IMR-90 (cell line): ENCODE results near the gene MEIS1. TPM values are rescaled to one million over a fixed set of nuclear protein-coding genes. Genes with fewer than 3 reads are reported as not detected.
A peak's percentile ranks its signal among the peaks of the same experiment; 100 is the strongest.

Source experiments
- ATAC-seq: fragments of 200-7000 bp; cut with Tn5 transposase; 2 replicates; pipeline ENCODE4 v1.9.1; 2020; ENCODE audit warnings: low read depth, mild to moderate bottlenecking, moderate library complexity
- BruUV-seq: library from RNA; stranded (reverse); fragments of 400-500 nt; replicated peaks from 2 replicates; lab custom pipeline; 2021; lab: Mats Ljungman, UMichigan
- CTCF ChIA-PET: fragments of 300-600 bp; formaldehyde crosslinking; extraction: SDS; loops from one replicate; lab custom pipeline; 2021; ENCODE audit warnings: antibody characterized with exemption; lab: Yijun Ruan, JAX
- POLR2A ChIA-PET: fragments of 300-600 bp; sonication (Branson Sonifier 250); formaldehyde crosslinking; loops from one replicate; lab custom pipeline; 2022; ENCODE audit warnings: antibody characterized with exemption; ENCODE audit not compliant: unreplicated experiment; lab: Charles Lee
- DNase-seq: peaks from one replicate; pipeline ENCODE4 v3.0.0; 2013
- H2AFZ ChIP-seq: replicated peaks from 2 replicates; pipeline ENCODE3; 2013; ENCODE audit warnings: low read length, mild to moderate bottlenecking; ENCODE audit not compliant: poor library complexity
- H2AK5ac ChIP-seq: 2 replicates; pipeline ENCODE4 v1.6.1; 2013; ENCODE audit warnings: low read depth, low read length, inconsistent platforms
- H2AK9ac ChIP-seq: replicated peaks from 2 replicates; pipeline ENCODE3; 2013; ENCODE audit warnings: mild to moderate bottlenecking, low read depth, low read length, moderate library complexity; ENCODE audit not compliant: poor library complexity
- H2BK120ac ChIP-seq: 2 replicates; pipeline ENCODE4 v1.6.1; 2013; ENCODE audit warnings: low read depth, low read length, inconsistent platforms
- H2BK15ac ChIP-seq: 3 replicates; pipeline ENCODE4 v1.6.1; 2013; ENCODE audit warnings: low read depth, low read length, inconsistent platforms
- H2BK20ac ChIP-seq: 2 replicates; pipeline ENCODE4 v1.6.1; 2013; ENCODE audit warnings: low read depth, mild to moderate bottlenecking, inconsistent platforms, low read length, moderate library complexity
- H2BK5ac ChIP-seq: 2 replicates; pipeline ENCODE4 v1.6.1; 2013; ENCODE audit warnings: mild to moderate bottlenecking, low read depth, low read length, inconsistent platforms; ENCODE audit not compliant: poor library complexity, severe bottlenecking
- H3K14ac ChIP-seq: replicated peaks from 2 replicates; pipeline ENCODE4 v1.6.1; 2013; ENCODE audit warnings: low read depth, low read length, inconsistent platforms
- H3K18ac ChIP-seq: 2 replicates; pipeline ENCODE4 v1.6.1; 2013; ENCODE audit warnings: low read depth, low read length, control low read depth
- H3K23ac ChIP-seq: 2 replicates; pipeline ENCODE4 v1.6.1; 2013; ENCODE audit warnings: low read depth, low read length, inconsistent platforms
- H3K27ac ChIP-seq: 2 replicates; pipeline ENCODE4 v1.5.1; 2013; ENCODE audit warnings: mild to moderate bottlenecking, control low read depth, low read length; ENCODE audit not compliant: insufficient read depth
- H3K27me3 ChIP-seq: 2 replicates; pipeline ENCODE4 v1.6.1; 2013; ENCODE audit warnings: low read length; ENCODE audit not compliant: control insufficient read depth, insufficient read depth
- H3K36me3 ChIP-seq: 2 replicates; pipeline ENCODE4 v1.6.1; 2013; ENCODE audit warnings: low read length, mixed read lengths; ENCODE audit not compliant: control insufficient read depth, insufficient read depth
- H3K4ac ChIP-seq: 2 replicates; pipeline ENCODE4 v1.6.1; 2013; ENCODE audit warnings: low read depth, low read length, inconsistent platforms
- H3K4me1 ChIP-seq: 2 replicates; pipeline ENCODE4 v1.6.1; 2013; ENCODE audit warnings: low read length, mixed read lengths; ENCODE audit not compliant: control insufficient read depth, insufficient read depth
- H3K4me2 ChIP-seq: 2 replicates; pipeline ENCODE4 v1.6.1; 2013; ENCODE audit warnings: low read depth, mild to moderate bottlenecking, control low read depth, low read length, moderate library complexity
- H3K4me3 ChIP-seq: 2 replicates; pipeline ENCODE4 v1.5.1; 2013; ENCODE audit warnings: low read depth, mild to moderate bottlenecking, control low read depth, low read length, moderate library complexity; ENCODE audit not compliant: insufficient read depth
- H3K56ac ChIP-seq: 2 replicates; pipeline ENCODE4 v1.6.1; 2013; ENCODE audit warnings: low read length, inconsistent platforms; ENCODE audit not compliant: insufficient read depth; ENCODE audit errors: extremely low read depth
- H3K79me1 ChIP-seq, 2 experiments: 2 replicates each; pipeline ENCODE4 v1.6.1; 2013; ENCODE audit warnings: low read length in 2 of 2, inconsistent platforms in 1 of 2, low read depth in 1 of 2
- H3K9ac ChIP-seq: 2 replicates; pipeline ENCODE4 v1.6.1; 2013; ENCODE audit warnings: low read depth, low read length, control low read depth
- H3K9me1 ChIP-seq: 2 replicates; pipeline ENCODE4 v1.6.1; 2013; ENCODE audit warnings: low read length, inconsistent platforms; ENCODE audit not compliant: insufficient read depth
- H3K9me3 ChIP-seq: 2 replicates; pipeline ENCODE4 v1.6.1; 2013; ENCODE audit warnings: low read length; ENCODE audit not compliant: control insufficient read depth, insufficient read depth
- H4K20me1 ChIP-seq: 2 replicates; pipeline ENCODE4 v1.6.1; 2013; ENCODE audit warnings: low read length, inconsistent platforms; ENCODE audit not compliant: insufficient read depth
- H4K5ac ChIP-seq: 2 replicates; pipeline ENCODE4 v1.6.1; 2013; ENCODE audit warnings: mild to moderate bottlenecking, low read depth, low read length, control low read depth
- H4K8ac ChIP-seq, 2 experiments: 2 replicates each; pipeline ENCODE4 v1.6.1; 2013; ENCODE audit warnings: low read depth in 2 of 2, low read length in 2 of 2, control low read depth in 1 of 2, inconsistent platforms in 1 of 2
- H4K91ac ChIP-seq: 2 replicates; pipeline ENCODE4 v1.6.1; 2013; ENCODE audit warnings: low read depth, low read length, inconsistent platforms; ENCODE audit not compliant: insufficient read depth
- CEBPB ChIP-seq: IDR thresholded peaks from 2 replicates; pipeline ENCODE4 v1.6.1; 2012; ENCODE audit warnings: low read depth, low read length, improper control_type of control experiment
- CHD1 ChIP-seq: IDR thresholded peaks from 2 replicates; pipeline ENCODE4 v1.6.1; 2012; ENCODE audit warnings: low read depth, low read length, improper control_type of control experiment
- MAFK ChIP-seq: IDR thresholded peaks from 2 replicates; pipeline ENCODE4 v1.6.1; 2012; ENCODE audit warnings: low read depth, low read length, improper control_type of control experiment
- RCOR1 ChIP-seq: IDR thresholded peaks from 2 replicates; pipeline ENCODE4 v1.6.1; 2012; ENCODE audit warnings: mild to moderate bottlenecking, low read length, improper control_type of control experiment; ENCODE audit not compliant: insufficient replicate concordance
- WGBS, 2 experiments: methylation state at CpG; one replicate each; pipeline versions ENCODE4 v1.1.5 to v1.1.7; 2013; ENCODE audit warnings: missing lambda C conversion rate in 2 of 2; ENCODE audit not compliant: insufficient read length in 1 of 2; ENCODE audit errors: extremely low coverage in 2 of 2; 5-methylcytosine and 5-hydroxymethylcytosine counted together
- dilution Hi-C: fragments of 300-500 bp; cut with HindIII; formaldehyde crosslinking; loops from one replicate; pipeline ENCODE4 v1.14.3; 2018; ENCODE audit warnings: low sequenced_read_pairs; ENCODE audit not compliant: unreplicated experiment
- in situ Hi-C: fragments of 300-500 bp; cut with MboI; formaldehyde crosslinking; loops from 3 replicates; pipeline ENCODE4 v1.14.3; 2019; ENCODE audit warnings: low sequenced_read_pairs, inconsistent platforms, mixed read lengths
- intact Hi-C: fragments of 100-400 bp; cut with micrococcal nuclease; formaldehyde crosslinking; loops from 2 replicates; pipeline ENCODE4 v1.10.0; 2022
- polyA plus RNA-seq, 3 experiments: library from polyadenylated mRNA; depleted of rRNA; stranded (reverse); fragments of >200 nt; gene quantifications; 2 replicates each; pipeline ENCODE4 v1.2.3, GENCODE V29; 2012; ENCODE audit warnings: low replicate concordance in 1 of 3
- total RNA-seq: library from RNA; depleted of rRNA; stranded (reverse); fragments of >200 nt; gene quantifications from 2 replicates; pipeline ENCODE4 v1.2.3, GENCODE V29; 2012
- TF ChIP-seq, protein P1 (sequence below): fragments of 150-350 bp; IDR thresholded peaks from 2 replicates; pipeline ENCODE4 v1.6.1; 2017; ENCODE audit warnings: mild to moderate bottlenecking, antibody characterized with exemption, low read length, low read depth

The MEIS1 gene
- total and polyA plus RNA-seq, 2 of the 4 experiments (the other 2 are of a cell fraction), result 54.4 to 157 TPM

DNA sequence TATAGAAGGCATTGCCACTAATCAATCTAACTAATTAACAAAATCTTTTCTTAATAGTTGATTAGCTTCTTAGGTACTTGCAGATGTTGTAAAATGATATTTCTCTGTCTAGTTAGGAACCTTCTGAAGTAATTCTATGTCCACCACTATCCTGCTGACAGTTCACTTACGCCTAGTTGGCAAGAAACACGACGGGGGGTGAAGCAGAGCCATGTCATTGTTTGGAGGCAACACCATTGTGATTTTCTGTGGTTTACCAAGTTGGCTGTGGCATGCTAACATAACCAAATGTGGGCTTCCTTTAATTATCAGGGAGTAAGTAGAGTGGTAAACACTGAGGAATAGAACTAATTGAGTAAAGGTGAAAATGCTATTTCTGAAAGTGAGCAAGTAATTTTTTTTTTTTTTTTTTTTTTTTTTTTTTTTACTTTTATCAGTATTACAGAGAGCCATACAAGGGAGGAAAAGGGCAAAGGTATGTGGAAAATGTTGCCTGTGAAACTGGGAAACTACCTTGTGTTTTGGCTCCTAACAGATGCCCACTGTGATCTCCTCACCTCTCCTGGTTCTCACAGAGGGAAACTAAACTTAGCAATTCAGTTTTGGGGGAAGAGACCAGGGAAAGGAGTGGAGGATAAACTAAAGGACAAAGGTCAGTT is 126.8 kb downstream of the MEIS1 start:
- Histone ChIP-seq H3K23ac (peak overlapping the region; percentile 90), H3K4me2 (peak overlapping the region; percentile 14; the same call in 1 of the 2 replicates), H2BK120ac (0 out of 2 replicates have a peak overlapping the region, but pooled peaks have one; percentile 10), H3K9me1 (peaks cover 12% of the 10 kb centered on the region), H2AFZ (no peak overlapping the region), H3K18ac (no peak overlapping the region), H3K4me1 (peaks cover 20% of the 10 kb centered on the region), H3K14ac (peak overlapping the region; percentile 92), H2AK9ac (no peak overlapping the region), H2AK5ac (0 out of 2 replicates have a peak overlapping the region, but pooled peaks have one; percentile 35), H3K56ac (no peak overlapping the region), H3K9me3 (no peaks in the 10 kb centered on the region), H4K8ac (peak overlapping the region in 1 of 2 experiments; percentile 36; a peak in 2 of 4 replicates), H3K36me3 (peaks cover 27% of the 10 kb centered on the region), H2BK5ac (peak overlapping the region; percentile 80), H3K27ac (peak overlapping the region; percentile 66; the same call in 1 of the 2 replicates), H2BK15ac (no peak overlapping the region; the same call in 2 of the 3 replicates), H4K5ac (no peak overlapping the region), H3K4ac (peak overlapping the region; percentile 50; the same call in 1 of the 2 replicates), H3K79me1 (peaks cover 28 to 70% of the 10 kb centered on the region in 2 experiments), H4K20me1 (peaks cover 62% of the 10 kb centered on the region), H4K91ac (no peak overlapping the region; the same call in 1 of the 2 replicates), H2BK20ac (no peak overlapping the region), H3K4me3 (no peak overlapping the region), H3K27me3 (no peaks in the 10 kb centered on the region), H3K9ac (peak overlapping the region; percentile 29; the same call in 1 of the 2 replicates)
- in situ Hi-C loops, result no loop called here
- no peak for ATAC-seq
- ChIA-PET POLR2A (no interaction called here), CTCF (no interaction called here)
- BruUV-seq, result no TSS peak
- TF ChIP-seq MAFK (0 out of 2 replicates have a peak, but pooled peaks have one; percentile 34), CHD1 (no peak), RCOR1 (no peak), CEBPB (no peak)
- TF ChIP-seq, protein P1, sequence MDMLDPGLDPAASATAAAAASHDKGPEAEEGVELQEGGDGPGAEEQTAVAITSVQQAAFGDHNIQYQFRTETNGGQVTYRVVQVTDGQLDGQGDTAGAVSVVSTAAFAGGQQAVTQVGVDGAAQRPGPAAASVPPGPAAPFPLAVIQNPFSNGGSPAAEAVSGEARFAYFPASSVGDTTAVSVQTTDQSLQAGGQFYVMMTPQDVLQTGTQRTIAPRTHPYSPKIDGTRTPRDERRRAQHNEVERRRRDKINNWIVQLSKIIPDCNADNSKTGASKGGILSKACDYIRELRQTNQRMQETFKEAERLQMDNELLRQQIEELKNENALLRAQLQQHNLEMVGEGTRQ, result no peak
- WGBS, 2 experiments, result no CpG with 5 or more reads among the region's 3 CpGs
- dilution Hi-C loops, result no loop called here
- intact Hi-C loops, result no loop called here
- no peak for DNase-seq
